ENCODE data around the gene RNF227. TPM values are rescaled to one million over a fixed set of nuclear protein-coding genes. Genes with fewer than 3 reads are reported as not detected.

RNF227 gene
- total and polyA plus RNA-seq, 2 of the 13 experiments (the other 11 are each of a cell fraction or from before 2014, with no cell fraction given), result 0.20 to 0.79 TPM

GRCh38 chr17:7931709-7932482, 15.8 kb upstream of the RNF227 start, which contains the start of the genes CNTROB and TRAPPC1 (continued):
- TF ChIP-seq ZFP91 (CRISPR knock-in tag; IDR thresholded peaks at IDR 0.05; ENCODE audit: borderline replicate concordance) (peak; percentile 62; the same call in 1 of the 2 replicates), ZNF441 (CRISPR knock-in tag; IDR thresholded peaks at IDR 0.05; ENCODE audit: borderline replicate concordance) (peak; percentile 99), ETV5 (CRISPR knock-in tag; IDR thresholded peaks at IDR 0.05; ENCODE audit: borderline replicate concordance) (peak; percentile 61; the same call in 1 of the 2 replicates), FIP1L1 (IDR thresholded peaks at IDR 0.05; ENCODE audit: borderline replicate concordance, insufficient read depth, low read depth, low read length) (no peak), ZFP36L1 (CRISPR knock-in tag; IDR thresholded peaks at IDR 0.05) (0 out of 2 replicates have a peak, but pooled peaks have one; percentile 38), TEAD3 (CRISPR knock-in tag; optimal IDR thresholded peaks at IDR 0.05; ENCODE audit: borderline replicate concordance) (peak; percentile 23), GABPA (IDR thresholded peaks at IDR 0.05; ENCODE audit: low read depth, low read length) (peak; percentile 84), GABPA (CRISPR knock-in tag; IDR thresholded peaks at IDR 0.05; ENCODE audit: low read depth) (peak; percentile 96), JUND (CRISPR knock-in tag; IDR thresholded peaks at IDR 0.05) (peak; percentile 37; the same call in 1 of the 2 replicates), NBN (conservative IDR thresholded peaks at IDR 0.05) (no peak), ZZZ3 (CRISPR knock-in tag; IDR thresholded peaks at IDR 0.05; ENCODE audit: borderline replicate concordance) (peak; percentile 81; the same call in 1 of the 2 replicates), ISL2 (CRISPR knock-in tag; IDR thresholded peaks at IDR 0.05) (peak; percentile 33; the same call in 1 of the 2 replicates), ZSCAN29 (CRISPR knock-in tag; conservative IDR thresholded peaks at IDR 0.05) (0 out of 2 replicates have a peak, but pooled peaks have one; percentile 21), KDM5B (CRISPR knock-in tag; IDR thresholded peaks at IDR 0.05; ENCODE audit: borderline replicate concordance) (peak; percentile 69; the same call in 1 of the 2 replicates), MED8 (CRISPR knock-in tag; IDR thresholded peaks at IDR 0.05; ENCODE audit: insufficient replicate concordance) (no peak), NKX3-1 (CRISPR knock-in tag; IDR thresholded peaks at IDR 0.05) (peak; percentile 68; the same call in 1 of the 2 replicates), ZNF724P (CRISPR knock-in tag; IDR thresholded peaks at IDR 0.05; ENCODE audit: borderline replicate concordance) (no peak), MYPOP (CRISPR knock-in tag; IDR thresholded peaks at IDR 0.05) (peak; percentile 28; the same call in 1 of the 2 replicates), RAD21 (CRISPR knock-in tag; IDR thresholded peaks at IDR 0.05) (0 out of 2 replicates have a peak, but pooled peaks have one; percentile 7), NR3C1 (CRISPR knock-in tag; IDR thresholded peaks at IDR 0.05) (no peak), FOSL1 (CRISPR knock-in tag; IDR thresholded peaks at IDR 0.05; ENCODE audit: borderline replicate concordance) (no peak), ZBTB8A (CRISPR knock-in tag; IDR thresholded peaks at IDR 0.05; ENCODE audit: borderline replicate concordance, low read depth) (peak; percentile 37; the same call in 1 of the 2 replicates), ZNF781 (CRISPR knock-in tag; IDR thresholded peaks at IDR 0.05; ENCODE audit: borderline replicate concordance, not compliant biosample characterization) (peak; percentile 71), ZNF841 (CRISPR knock-in tag; IDR thresholded peaks at IDR 0.05; ENCODE audit: borderline replicate concordance) (no peak)
- TF ChIP-seq, protein P1, sequence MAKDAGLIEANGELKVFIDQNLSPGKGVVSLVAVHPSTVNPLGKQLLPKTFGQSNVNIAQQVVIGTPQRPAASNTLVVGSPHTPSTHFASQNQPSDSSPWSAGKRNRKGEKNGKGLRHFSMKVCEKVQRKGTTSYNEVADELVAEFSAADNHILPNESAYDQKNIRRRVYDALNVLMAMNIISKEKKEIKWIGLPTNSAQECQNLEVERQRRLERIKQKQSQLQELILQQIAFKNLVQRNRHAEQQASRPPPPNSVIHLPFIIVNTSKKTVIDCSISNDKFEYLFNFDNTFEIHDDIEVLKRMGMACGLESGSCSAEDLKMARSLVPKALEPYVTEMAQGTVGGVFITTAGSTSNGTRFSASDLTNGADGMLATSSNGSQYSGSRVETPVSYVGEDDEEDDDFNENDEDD (CRISPR knock-in tag; IDR thresholded peaks at IDR 0.05; ENCODE audit: borderline replicate concordance), result peak; percentile 74; the same call in 1 of the 2 replicates
- TF ChIP-seq, protein P2, sequence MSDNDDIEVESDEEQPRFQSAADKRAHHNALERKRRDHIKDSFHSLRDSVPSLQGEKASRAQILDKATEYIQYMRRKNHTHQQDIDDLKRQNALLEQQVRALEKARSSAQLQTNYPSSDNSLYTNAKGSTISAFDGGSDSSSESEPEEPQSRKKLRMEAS (IDR thresholded peaks at IDR 0.05), result peak; percentile 66
